Measurements from ENCODE around the gene PTX3. TPM values are rescaled to one million over a fixed set of nuclear protein-coding genes. Genes with fewer than 3 reads are reported as not detected.

PTX3 gene
- total RNA-seq, 1 experiment from 2014 or later = 2.1 TPM

GRCh38 chr3:157404381-157404780 lies 32.3 kb upstream of the PTX3 start:
- Histone ChIP-seq H3K27me3 (ENCODE audit: control insufficient read depth, insufficient read depth, low read length) (no peaks in the 10 kb centered on the region; the same call in 1 of the 2 replicates), H3K36me3 (ENCODE audit: control insufficient read depth, insufficient read depth, low read length) (no peaks in the 10 kb centered on the region), H3K4me1 (ENCODE audit: control insufficient read depth, insufficient read depth, low read length) (no peaks in the 10 kb centered on the region), H3K4me3 (ENCODE audit: low read depth in 2 of 2, low read length in 2 of 2) (no peak overlapping the region), H3K27ac (ENCODE audit: low read length) (no peak overlapping the region), H3K9me3 (ENCODE audit: control insufficient read depth, insufficient read depth, low read depth, low read length) (no peaks in the 10 kb centered on the region)
- DNase-seq (ENCODE audit: low read depth, low spot score) (no peak), ATAC-seq (no peak)
- intact Hi-C loops (cut with micrococcal nuclease; ENCODE audit: unreplicated experiment) (no loop called here), in situ Hi-C loops (cut with HindIII; ENCODE audit: low pct_unique_long_range_greater_than_20kb, low sequenced_read_pairs) (no loop called here)
- TF ChIP-seq CTCF (IDR thresholded peaks at IDR 0.05) = no peak
- no peak for TF ChIP-seq POLR2AphosphoS5 (IDR thresholded peaks at IDR 0.05; ENCODE audit: low read depth, low read length)
- no peak for TF ChIP-seq TCF7L2 (IDR thresholded peaks at IDR 0.05; ENCODE audit: low read depth, low read length)
- no peak for TF ChIP-seq SIN3A (IDR thresholded peaks at IDR 0.05; ENCODE audit: borderline replicate concordance, insufficient read depth, low read depth, low read length)
- TF ChIP-seq, protein P1, sequence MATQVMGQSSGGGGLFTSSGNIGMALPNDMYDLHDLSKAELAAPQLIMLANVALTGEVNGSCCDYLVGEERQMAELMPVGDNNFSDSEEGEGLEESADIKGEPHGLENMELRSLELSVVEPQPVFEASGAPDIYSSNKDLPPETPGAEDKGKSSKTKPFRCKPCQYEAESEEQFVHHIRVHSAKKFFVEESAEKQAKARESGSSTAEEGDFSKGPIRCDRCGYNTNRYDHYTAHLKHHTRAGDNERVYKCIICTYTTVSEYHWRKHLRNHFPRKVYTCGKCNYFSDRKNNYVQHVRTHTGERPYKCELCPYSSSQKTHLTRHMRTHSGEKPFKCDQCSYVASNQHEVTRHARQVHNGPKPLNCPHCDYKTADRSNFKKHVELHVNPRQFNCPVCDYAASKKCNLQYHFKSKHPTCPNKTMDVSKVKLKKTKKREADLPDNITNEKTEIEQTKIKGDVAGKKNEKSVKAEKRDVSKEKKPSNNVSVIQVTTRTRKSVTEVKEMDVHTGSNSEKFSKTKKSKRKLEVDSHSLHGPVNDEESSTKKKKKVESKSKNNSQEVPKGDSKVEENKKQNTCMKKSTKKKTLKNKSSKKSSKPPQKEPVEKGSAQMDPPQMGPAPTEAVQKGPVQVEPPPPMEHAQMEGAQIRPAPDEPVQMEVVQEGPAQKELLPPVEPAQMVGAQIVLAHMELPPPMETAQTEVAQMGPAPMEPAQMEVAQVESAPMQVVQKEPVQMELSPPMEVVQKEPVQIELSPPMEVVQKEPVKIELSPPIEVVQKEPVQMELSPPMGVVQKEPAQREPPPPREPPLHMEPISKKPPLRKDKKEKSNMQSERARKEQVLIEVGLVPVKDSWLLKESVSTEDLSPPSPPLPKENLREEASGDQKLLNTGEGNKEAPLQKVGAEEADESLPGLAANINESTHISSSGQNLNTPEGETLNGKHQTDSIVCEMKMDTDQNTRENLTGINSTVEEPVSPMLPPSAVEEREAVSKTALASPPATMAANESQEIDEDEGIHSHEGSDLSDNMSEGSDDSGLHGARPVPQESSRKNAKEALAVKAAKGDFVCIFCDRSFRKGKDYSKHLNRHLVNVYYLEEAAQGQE (IDR thresholded peaks at IDR 0.05; ENCODE audit: insufficient read depth in 1 of 2, low read depth in 2 of 2, low read length in 1 of 2) = no peak
- POLR2A ChIA-PET = no interaction called here
- BruUV-seq (replicated peaks) = no TSS peak
- CTCF ChIA-PET = no interaction called here

DNA sequence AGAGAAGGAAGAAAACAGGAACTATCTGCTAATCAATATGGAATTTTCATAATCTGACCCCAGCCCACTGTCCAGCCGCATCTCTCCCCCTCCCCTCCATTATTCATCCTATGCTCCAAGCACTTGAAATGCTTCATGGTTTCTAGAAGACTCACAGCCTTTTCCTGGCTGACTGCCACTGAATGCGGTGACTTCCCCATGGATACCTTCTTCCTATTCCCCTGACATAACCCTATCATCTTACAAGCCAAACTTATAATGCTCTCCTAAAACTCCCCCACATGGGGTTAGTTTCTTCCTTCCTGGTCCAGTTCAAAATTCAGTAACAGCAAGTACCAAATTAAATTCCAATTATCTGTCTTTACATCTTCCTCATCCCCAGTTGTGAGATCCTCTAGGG lies 31.2 kb upstream of the PTX3 start:
- Histone ChIP-seq H3K4me1 (ENCODE audit: control insufficient read depth, insufficient read depth, low read length) (no peaks in the 10 kb centered on the region), H3K27ac (ENCODE audit: low read length) (no peak overlapping the region), H3K4me3 (ENCODE audit: low read depth in 2 of 2, low read length in 2 of 2) (no peak overlapping the region), H3K27me3 (ENCODE audit: control insufficient read depth, insufficient read depth, low read length) (no peaks in the 10 kb centered on the region; the same call in 1 of the 2 replicates), H3K36me3 (ENCODE audit: control insufficient read depth, insufficient read depth, low read length) (no peaks in the 10 kb centered on the region), H3K9me3 (ENCODE audit: control insufficient read depth, insufficient read depth, low read depth, low read length) (no peaks in the 10 kb centered on the region)
- in situ Hi-C loops (cut with HindIII; ENCODE audit: low pct_unique_long_range_greater_than_20kb, low sequenced_read_pairs) (no loop called here), intact Hi-C loops (cut with micrococcal nuclease; ENCODE audit: unreplicated experiment) (no loop called here)
- ChIA-PET POLR2A (no interaction called here), CTCF (no interaction called here)
- BruUV-seq (replicated peaks) = no TSS peak
- ATAC-seq (no peak), DNase-seq (ENCODE audit: low read depth, low spot score) (no peak)
- TF ChIP-seq TCF7L2 (IDR thresholded peaks at IDR 0.05; ENCODE audit: low read depth, low read length) (no peak), CTCF (IDR thresholded peaks at IDR 0.05) (no peak), SIN3A (IDR thresholded peaks at IDR 0.05; ENCODE audit: borderline replicate concordance, insufficient read depth, low read depth, low read length) (no peak), POLR2AphosphoS5 (IDR thresholded peaks at IDR 0.05; ENCODE audit: low read depth, low read length) (no peak)
- TF ChIP-seq, protein P1 (IDR thresholded peaks at IDR 0.05; ENCODE audit: insufficient read depth in 1 of 2, low read depth in 2 of 2, low read length in 1 of 2) = no peak

Data from Panc1 (cell line).